Myocyte (in vitro differentiated cells): ENCODE results near the gene RTCB. TPM values are rescaled to one million over a fixed set of nuclear protein-coding genes. Genes with fewer than 3 reads are reported as not detected.

Experiments used
- DNase-seq: peaks from one replicate; pipeline ENCODE4 v3.0.0-alpha.2; 2012; ENCODE audit warnings: low read depth
- polyA plus RNA-seq: library from polyadenylated mRNA; unstranded; fragments of >200 nt; gene quantifications from one replicate; pipeline ENCODE4 v1.2.1, GENCODE V29; 2012; ENCODE audit warnings: missing spikeins
- total RNA-seq: library from RNA; depleted of rRNA; stranded (reverse); fragments of >200 nt; gene quantifications from 2 replicates; pipeline ENCODE4 v1.2.3, GENCODE V29; 2014

RTCB gene
- 93.0 and 100 TPM in 2 replicates for total RNA-seq
- 75.8 TPM for polyA plus RNA-seq

GRCh38 chr22:32411829-32412592 lies at the start of gene RTCB:
Gene RTCB (minus strand): TSS chr22:32412247. CDS start chr22:32412156, 91 bp downstream.
- DNase-seq, result peak; percentile 96

GRCh38 chr22:32457031-32457430 lies 45.0 kb upstream of the RTCB start:
- no peak for DNase-seq

DNA sequence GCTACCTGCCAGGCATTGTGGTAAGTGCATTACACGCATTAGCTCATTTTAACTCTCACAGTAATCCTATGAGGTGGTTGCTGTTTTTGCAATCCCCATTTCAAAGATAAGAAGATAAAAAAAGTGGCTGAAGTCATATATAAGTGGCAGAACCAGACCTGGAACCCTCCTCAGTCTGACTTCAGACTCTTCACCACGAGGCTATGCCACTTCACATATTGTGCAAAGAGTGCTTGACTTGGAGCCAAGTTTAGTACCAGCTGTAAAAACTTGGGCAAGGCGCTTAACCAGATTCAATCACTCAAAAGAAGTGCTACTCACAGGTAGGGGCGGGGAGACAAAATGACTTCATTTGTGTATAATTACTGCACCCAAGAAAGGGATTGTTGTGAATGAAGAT lies 36.9 kb upstream of the RTCB start:
- no peak for DNase-seq

DNA sequence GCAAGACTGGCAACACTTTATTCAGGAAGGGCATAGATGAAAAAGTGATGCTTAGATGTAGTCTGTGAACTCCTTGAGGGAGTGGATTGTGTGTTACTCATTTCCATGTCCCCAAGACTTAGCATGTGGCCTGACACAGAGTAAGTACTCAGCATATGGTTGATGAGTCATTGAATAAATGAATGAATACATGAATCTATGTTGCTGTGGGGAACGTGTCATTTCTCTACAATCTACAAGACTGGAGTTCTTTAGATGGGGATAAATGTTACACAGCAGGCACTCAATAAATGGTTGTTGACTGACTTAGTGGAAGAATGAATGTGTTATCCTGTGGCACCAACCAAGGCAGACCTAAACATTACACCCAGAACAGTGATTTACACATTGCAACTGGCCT lies 34.3 kb upstream of the RTCB start:
- no peak for DNase-seq

GRCh38 chr22:32444068-32444467 lies 32.0 kb upstream of the RTCB start:
- DNase-seq, result no peak

DNA sequence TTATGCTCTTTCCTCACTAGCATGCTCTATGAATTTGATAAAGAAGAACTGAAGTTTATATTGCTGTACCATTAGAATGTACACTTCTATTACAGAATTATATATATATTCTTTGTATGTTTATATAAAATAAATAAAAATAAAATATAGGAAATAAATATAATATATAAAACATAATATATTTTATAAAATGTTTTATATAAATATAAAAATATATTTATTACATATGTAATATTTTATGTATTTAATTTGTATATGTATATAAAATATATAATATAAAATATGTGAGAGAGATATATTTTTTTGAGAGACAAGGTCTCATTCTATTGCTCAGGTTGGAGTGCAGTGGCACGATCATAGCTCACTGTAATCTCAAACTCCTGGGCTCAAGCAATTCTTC lies 18.3 kb upstream of the RTCB start:
- DNase-seq, result no peak

GRCh38 chr22:32426881-32427280 lies 14.8 kb upstream of the RTCB start:
- no peak for DNase-seq

GRCh38 chr22:32423664-32424063 lies 11.6 kb upstream of the RTCB start:
- DNase-seq, result no peak

DNA sequence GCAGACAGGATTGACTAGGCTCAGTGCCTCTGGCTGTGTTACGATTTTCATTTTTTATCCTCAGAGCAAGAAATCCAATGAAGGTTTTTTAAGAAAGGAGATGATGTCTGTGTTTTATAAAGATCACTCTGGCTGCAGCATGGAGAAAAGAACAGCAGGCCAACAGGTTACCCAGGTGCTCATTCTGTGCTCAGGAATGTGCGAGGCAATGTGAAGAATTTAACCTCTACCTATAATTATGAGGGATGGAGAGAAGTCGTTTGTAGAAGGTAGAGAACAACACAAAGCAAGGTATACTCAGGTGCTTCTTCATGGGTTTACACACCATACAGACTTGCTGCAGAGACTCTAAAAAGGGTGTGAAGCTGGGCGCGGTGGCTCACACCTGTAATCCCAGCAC lies 10.0 kb upstream of the RTCB start:
- DNase-seq, result no peak

GRCh38 chr22:32421484-32421883 lies 9.4 kb upstream of the RTCB start:
- no peak for DNase-seq

- no peak for DNase-seq
Observed at GRCh38 chr22:32417906-32418305, 5.9 kb upstream of the RTCB start.

- no peak for DNase-seq
Observed at GRCh38 chr22:32416556-32417085, 4.6 kb upstream of the RTCB start.

GRCh38 chr22:32414191-32414590 lies 2.1 kb upstream of the RTCB start:
- DNase-seq, result no peak

- no peak for DNase-seq
Observed at GRCh38 chr22:32413719-32414118, 1.7 kb upstream of the RTCB start.

DNA sequence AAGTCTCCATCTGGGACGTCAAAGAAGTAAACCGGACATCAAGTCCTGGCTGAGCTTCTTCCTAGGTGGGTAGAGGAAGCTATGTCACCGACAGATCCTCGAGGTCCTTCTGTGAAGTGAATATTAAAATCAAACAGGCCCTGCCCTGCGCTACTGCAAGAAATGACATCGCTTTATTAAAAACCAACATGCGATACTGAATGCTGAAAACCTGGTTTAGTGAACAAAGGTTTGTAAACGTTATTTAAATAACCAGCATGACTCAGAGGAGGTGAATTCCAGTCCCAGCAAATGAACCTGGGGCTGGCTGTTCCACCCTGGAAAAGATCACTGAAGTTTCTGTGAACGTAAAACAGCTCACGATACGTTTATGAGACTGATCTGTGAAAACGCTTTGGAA lies 645 bp downstream of the RTCB start:
- DNase-seq, result peak; percentile 13

DNA sequence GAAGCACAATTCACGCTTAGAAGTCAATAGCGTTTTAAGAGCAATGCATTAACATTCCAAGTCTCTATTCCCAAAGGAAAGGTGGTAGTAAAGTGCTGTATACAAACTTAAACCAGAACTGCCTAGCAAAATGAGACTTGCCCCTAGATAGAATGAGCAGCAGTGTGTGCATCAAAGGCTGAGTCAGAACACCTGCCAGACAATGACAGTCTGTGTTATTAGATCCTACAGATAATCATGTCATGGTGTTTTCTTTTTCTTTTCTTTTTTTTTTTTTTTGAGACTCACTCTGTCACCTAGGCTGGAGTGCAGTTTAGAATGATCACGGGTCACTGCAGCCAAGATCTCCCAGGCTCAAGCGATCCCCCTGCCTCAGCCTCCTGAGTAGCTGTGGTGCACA lies 1.6 kb downstream of the RTCB start:
- no peak for DNase-seq

DNA sequence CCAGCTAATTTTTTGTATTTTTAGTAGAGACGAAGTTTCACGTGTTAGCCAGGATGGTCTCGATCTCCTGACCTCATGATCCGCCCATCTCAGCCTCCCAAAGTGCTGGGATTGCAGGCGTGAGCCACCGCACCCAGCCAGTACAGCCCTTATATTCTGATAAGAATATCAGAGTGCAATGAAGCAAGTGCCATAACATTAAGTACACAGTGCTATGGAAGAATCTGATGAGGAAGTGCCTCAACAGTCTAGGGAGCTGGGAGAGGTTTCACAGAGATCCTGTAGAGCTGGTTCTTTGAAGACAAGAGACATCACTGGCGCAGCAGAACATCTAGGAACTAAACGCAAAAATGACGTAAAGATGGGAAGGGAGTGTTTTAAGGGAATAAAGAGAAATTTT lies 2.1 kb downstream of the RTCB start:
- DNase-seq, result no peak

DNA sequence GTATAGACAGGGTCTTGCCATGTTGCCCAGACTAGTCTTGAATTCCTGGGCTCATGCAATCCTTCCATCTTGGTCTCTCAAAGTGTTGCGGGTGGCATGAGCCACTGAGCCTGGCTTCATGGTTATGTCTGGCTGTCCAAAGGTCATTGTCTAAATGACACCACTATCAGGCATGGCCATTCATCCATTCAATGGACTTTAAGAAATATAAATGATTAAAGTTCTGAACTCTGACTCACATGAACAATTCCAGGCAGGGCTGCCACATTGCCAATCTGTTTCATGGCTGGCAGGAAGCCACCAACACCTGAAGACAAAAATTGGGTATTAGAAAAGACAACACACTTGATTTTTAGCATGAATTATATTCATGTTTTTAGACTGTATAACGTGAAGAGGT lies 4.1 kb downstream of the RTCB start:
- DNase-seq, result no peak

DNA sequence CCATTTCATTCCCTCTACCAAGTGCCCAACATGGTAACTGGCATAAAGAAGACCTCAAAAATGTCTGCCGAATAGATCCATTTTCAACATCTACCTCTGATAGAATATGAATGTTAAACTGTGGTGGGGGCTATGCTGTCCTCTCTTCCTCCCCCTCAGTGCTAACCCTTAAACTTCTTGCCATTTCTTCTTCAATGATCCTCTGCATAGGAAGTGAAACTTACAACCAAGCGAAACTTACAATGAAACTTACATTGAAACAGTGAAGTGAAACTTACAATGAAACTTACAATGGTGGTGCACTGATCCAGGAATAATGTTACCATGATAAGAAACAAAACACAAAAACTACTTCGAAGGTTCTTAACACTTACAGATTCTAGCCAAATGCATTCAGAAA lies 4.7 kb downstream of the RTCB start:
- DNase-seq, result no peak

- no peak for DNase-seq
Observed at GRCh38 chr22:32404021-32404420, 8.0 kb downstream of the RTCB start.

- no peak for DNase-seq
Observed at GRCh38 chr22:32401486-32401885, 10.6 kb downstream of the RTCB start.

GRCh38 chr22:32396746-32397145 lies 15.3 kb downstream of the RTCB start:
- peak; percentile 91 for DNase-seq

GRCh38 chr22:32396255-32396654 lies 15.8 kb downstream of the RTCB start:
- no peak for DNase-seq
